Measurements from ENCODE around the gene OR10G2. TPM values are rescaled to one million over a fixed set of nuclear protein-coding genes. Genes with fewer than 3 reads are reported as not detected.

The OR10G2 gene
- total RNA-seq, 1 donor from 2014 or later = not detected

GRCh38 chr14:21589317-21589716, 45.4 kb downstream of the OR10G2 start:
- DNase-seq (ENCODE audit: low read depth) (no peak), FAIRE-seq (no peak)
- peaks cover 19% of the 10 kb centered on the region for H3K9me3 Mint-ChIP-seq (ENCODE audit: unreplicated experiment)
- Histone ChIP-seq H3K36me3 (ENCODE audit: insufficient read depth, low read length) (no peaks in the 10 kb centered on the region), H2AFZ (ENCODE audit: low read depth, low read length) (no peak overlapping the region), H3K9ac (ENCODE audit: low read length) (no peak overlapping the region), H3K4me2 (ENCODE audit: low read length) (no peak overlapping the region), H3K4me1 (ENCODE audit: insufficient read depth, low read length) (no peaks in the 10 kb centered on the region), H4K20me1 (ENCODE audit: insufficient read depth, low read length) (no peaks in the 10 kb centered on the region), H3K79me2 (ENCODE audit: insufficient read depth, low read length) (no peaks in the 10 kb centered on the region), H3K27ac (ENCODE audit: low read depth, low read length) (no peak overlapping the region), H3K4me3 (ENCODE audit: insufficient read depth, low read depth, low read length) (no peak overlapping the region), H3K9me3 (ENCODE audit: insufficient read depth, low read depth, low read length) (peaks cover 7% of the 10 kb centered on the region), H3K27me3 (ENCODE audit: insufficient read depth, low read length) (no peaks in the 10 kb centered on the region)
- peaks cover 3% of the 10 kb centered on the region for H3K27me3 Mint-ChIP-seq (ENCODE audit: low read depth, unreplicated experiment)
- H3K4me1 Mint-ChIP-seq (ENCODE audit: low read depth, unreplicated experiment) = no peaks in the 10 kb centered on the region
- H3K27ac Mint-ChIP-seq (ENCODE audit: unreplicated experiment) = no peak overlapping the region
- no peak overlapping the region for H3K4me3 Mint-ChIP-seq (ENCODE audit: unreplicated experiment)
- H3K36me3 Mint-ChIP-seq (ENCODE audit: low read depth, unreplicated experiment) = peaks cover 3% of the 10 kb centered on the region
- TF ChIP-seq CTCF (IDR thresholded peaks at IDR 0.05; ENCODE audit: insufficient read depth, low read depth, low read length) (no peak), EZH2 (IDR thresholded peaks at IDR 0.05; ENCODE audit: insufficient read depth, low read length) (no peak)

Other genes starting within 250 kb of the OR10G2 start
- gene CHD8, start 178.8 kb downstream of the OR10G2 start, total RNA-seq = 108 and 111 TPM in 2 replicates
- gene RAB2B, start 158.0 kb downstream of the OR10G2 start, total RNA-seq = 48.5 and 49.9 TPM in 2 replicates
- 88.8 and 92.2 TPM in 2 replicates for gene TOX4, start 157.7 kb downstream of the OR10G2 start, total RNA-seq
- gene METTL3, start 123.6 kb downstream of the OR10G2 start, total RNA-seq = 40.0 and 44.0 TPM in 2 replicates
- 28.3 and 34.5 TPM in 2 replicates for gene SALL2, start 108.6 kb downstream of the OR10G2 start, total RNA-seq
- gene OR10G3, start 54.9 kb downstream of the OR10G2 start, total RNA-seq = not detected in 2 replicates
- not detected in 2 replicates for gene OR4E2, start 18.9 kb upstream of the OR10G2 start, total RNA-seq
- gene OR4E1, start 38.9 kb upstream of the OR10G2 start, total RNA-seq = not detected in 2 replicates

All from astrocyte (in vitro differentiated cells and primary cell).